MV-4-11 (cell line): ENCODE results near the gene CCL5.
A peak's percentile ranks its signal among the peaks of the same experiment; 100 is the strongest.

ENCODE experiments used
- DNase-seq: peaks from one replicate; lab custom pipeline; 2025; lab: John Stamatoyannopoulos, UW

The CCL5 gene

DNA sequence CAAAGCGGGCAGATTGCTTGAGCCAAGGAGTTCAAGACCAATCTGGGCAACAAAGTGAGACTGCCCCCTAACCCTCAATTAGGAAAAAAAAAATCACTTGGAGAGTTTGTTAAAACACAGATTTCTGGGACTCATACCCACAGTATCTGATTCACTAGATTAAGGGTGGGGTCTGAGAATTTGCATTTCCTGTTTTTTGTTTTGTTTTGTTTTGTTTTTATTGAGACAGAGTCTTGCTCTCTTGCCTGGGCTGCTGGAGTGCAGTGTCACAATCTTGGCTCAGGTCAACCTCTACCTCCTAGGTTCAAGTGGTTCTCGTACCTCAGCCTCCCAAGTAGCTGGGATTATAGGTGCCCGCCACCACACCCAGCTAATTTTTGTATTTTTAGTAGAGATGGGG lies 12.6 kb downstream of the CCL5 start:
- DNase-seq, result no peak

DNA sequence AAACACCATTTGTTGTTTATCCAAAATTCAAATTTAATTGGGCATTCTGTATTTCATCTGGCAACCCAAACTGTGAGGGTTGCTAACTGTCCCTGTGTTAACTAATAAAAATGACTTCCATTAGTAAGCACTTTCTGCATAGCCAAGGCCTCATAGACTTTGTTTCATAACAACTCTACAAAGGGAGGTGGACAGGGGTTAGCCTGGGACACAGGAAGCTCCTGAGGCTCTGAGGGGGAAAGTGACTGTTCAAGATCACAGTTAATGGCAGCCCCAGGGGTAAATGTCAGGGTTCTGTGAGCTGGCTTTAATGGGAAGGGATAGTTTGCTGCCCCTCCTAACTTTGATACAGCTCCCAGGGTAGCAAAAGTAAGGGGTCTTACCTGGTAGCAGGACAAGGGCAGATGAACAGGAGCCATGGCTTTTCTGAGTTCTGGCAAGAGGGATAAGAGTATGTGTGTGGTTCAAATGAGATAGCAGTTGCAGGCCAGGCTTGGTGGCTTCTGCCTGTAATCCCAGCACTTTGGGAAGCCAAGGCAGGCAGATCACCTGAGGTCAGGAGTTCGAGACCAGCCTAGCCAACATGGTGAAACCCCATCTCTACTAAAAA lies 13.7 kb downstream of the CCL5 start:
- DNase-seq, result no peak

DNA sequence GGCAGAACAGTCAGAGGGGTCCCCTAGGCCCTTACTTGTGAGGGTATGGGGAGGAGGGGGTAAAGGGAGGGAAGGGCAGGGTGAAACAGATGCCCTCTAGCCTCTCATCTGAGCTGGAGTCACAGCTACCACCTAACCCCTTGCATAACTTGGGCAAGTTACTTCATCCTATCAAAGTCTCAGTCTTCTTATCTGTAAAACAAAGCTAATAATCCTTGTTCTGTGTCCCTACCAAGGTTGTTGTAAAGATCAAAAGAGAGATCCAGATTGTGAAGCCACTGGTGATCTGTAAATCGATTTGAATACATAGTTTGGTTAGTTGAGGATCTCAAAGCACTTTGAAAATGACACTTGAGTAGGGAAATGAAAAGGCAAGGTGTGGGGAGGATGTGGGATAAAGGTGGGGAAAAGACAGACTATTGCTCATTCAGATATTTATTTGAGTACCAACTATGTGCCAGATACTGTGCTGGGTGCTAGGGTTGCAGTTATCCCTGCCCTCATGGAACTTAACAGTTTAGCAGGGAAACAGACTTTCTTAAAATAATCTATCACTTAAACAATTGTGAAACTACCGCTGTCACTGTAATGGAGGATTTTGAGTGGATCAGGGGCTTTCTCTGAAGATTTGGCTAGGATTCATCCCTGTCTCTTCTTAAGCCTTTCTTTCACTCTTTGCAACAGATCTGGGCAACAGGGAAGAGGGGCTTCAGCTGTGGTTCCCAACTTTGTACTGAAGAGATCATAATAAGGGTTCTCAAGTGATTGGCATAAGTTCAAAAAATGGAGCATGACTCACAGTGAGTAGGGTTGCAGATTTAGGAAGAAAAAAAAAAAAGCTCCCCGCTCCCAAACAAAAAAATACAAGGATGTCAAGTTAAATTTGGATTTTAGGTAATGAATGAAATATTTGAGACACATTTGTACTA lies 14.5 kb downstream of the CCL5 start:
- peak; percentile 16 for DNase-seq

DNA sequence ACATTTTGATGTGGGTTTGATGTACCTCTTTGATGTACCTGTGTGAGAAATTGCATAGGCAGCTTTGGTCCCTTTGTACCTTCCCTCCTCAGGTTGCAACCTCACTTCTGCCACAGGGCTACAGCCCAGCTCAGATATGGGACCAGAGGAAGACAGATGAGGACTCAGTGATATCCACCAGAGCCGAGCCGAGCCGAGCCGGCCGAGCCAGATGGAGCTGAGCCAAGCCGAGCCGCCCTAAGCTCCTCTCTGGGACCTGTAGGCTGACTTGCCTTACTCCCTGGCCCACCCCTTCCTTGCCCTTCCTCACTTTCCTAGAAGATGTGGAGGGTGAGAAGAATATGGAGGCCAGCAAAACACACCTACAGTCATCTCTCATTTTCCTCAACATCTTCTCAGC lies 15.3 kb downstream of the CCL5 start:
- DNase-seq, result no peak

DNA sequence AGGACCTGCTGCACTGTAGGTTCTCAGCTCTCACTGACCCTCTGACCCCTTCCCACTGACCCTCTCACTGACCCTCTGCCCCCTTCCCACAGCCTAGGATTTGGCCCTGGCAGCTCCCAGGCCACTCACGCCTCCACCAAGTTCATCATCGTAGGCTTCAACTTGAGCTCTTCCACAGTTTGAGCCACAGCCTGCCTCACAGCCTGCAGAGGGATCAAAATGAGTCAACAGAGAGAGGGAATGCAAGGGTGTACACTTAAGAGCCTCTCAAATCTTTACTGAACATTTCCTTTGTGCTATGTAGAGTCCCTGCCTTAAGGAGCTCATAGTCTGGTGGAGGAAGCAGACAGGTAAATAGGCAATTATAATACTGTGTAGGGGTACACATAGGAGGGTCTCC lies 23.6 kb downstream of the CCL5 start:
- DNase-seq, result no peak

DNA sequence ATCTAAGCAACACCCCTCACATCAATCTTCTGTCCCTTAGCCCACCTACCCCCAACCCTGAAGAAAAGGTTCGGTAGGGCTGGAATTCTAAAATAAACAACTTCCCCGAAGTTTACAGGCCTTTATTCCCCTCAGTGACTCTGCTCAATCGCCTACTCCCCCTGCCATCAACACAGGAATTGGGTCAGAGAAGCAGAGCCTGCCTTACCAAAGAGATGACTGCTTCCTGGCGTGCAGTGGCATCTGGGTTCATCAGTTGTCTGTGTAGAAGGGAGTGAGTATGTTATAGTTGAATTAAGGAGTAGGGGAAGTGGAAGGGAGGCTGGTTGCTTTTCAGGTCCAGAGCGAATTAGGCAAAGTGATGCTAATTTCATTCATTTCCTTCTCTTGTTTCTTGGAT lies 24.2 kb downstream of the CCL5 start:
- DNase-seq, result no peak

DNA sequence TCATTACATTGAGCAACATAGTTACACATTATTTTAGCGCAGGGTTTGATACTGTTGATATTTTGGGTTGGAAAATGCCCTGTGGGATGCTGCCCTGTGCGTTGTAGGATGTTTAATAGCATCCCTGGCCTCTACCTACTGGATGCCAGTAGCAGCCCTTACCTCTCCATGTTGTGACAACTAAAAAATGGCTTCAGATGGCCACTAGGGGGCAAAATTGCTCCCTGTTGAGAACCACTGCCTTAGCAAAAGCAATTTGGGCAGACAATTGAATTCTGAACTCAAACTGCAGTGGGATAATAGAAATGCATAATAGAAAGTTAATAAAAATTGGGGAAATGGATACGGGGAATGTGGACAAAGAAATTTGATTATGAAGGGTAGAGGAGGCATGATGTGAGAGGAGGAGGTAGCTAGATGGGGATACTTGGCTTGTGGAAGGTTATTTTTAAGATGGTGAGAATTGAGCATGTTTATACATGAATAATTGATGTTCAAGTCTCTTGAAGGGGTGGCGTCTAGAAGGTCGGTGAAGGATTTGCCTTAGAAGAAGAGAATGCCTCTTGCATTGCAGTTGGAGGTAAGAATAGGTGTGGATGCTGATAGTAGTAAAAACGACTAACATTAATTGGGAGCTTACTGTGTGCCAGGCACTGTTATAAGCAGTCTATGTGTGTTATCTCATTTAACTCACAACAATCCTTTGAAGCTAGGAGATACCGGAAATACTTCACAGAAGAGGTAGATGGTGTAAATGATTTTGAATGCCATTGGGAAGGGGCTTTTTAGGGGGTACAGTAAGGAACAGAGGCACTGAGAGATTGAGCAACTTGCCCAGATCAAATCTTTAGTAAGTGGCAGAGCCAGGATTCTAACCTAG lies 30.5 kb downstream of the CCL5 start:
- DNase-seq, result peak; percentile 62

- no peak for DNase-seq
These were observed 32.4 kb downstream of the CCL5 start for GRCh38 chr17:35847633-35848373.

GRCh38 chr17:35847006-35847405 lies 33.2 kb downstream of the CCL5 start:
- no peak for DNase-seq

- no peak for DNase-seq
These were observed 33.9 kb downstream of the CCL5 start for GRCh38 chr17:35846055-35846809.

DNA sequence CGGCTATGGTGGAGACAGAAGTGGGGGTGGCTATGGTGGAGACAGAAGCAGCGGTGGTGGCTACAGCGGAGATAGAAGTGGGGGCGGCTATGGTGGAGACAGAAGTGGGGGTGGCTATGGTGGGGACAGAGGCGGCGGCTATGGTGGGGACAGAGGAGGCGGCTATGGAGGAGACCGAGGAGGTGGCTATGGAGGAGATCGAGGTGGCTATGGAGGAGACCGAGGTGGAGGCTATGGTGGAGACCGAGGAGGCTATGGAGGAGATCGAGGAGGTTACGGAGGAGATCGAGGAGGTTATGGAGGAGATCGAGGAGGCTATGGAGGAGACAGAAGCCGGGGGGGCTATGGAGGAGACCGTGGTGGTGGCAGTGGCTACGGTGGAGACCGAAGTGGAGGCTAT lies 35.6 kb downstream of the CCL5 start:
- no peak for DNase-seq

DNA sequence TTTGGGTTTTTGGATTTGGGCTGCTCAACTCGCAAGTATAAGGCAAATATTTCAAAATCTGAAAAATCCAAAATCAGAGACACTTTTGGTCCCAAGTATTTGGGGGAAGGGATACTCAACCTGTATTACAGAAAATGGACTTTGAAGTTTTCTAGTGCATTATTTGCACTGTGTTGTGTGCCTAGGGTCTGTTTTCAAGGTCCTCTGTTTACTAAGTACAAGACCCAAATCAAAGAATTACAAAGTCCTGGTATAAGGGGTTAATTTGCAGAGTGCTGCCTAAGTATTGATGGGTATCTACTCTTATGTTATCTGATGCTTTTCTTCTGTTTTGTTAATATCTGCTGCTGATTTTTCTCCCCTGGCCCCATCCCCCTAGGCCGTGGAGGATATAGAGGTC lies 36.5 kb downstream of the CCL5 start:
- no peak for DNase-seq

DNA sequence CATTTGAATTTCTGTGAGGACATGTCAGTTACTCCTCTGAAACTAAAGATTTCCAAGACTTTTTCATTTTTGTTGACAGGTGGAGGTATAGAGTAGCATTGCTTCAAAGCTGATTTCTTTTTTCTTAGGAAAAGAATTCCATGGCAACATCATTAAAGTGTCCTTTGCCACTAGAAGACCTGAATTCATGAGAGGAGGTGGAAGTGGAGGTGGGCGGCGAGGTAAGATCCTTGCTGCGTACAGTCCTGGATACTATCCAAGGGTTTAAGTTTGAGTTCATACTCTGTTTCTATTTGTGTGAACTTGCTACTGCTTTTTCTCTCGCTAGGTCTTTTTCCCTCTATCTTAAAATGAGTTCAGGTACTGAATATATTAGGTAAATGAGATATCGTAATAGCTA lies 37.9 kb downstream of the CCL5 start:
- DNase-seq, result no peak

GRCh38 chr17:35841505-35841904 lies 38.7 kb downstream of the CCL5 start:
- DNase-seq, result no peak

GRCh38 chr17:35841101-35841500 lies 39.1 kb downstream of the CCL5 start:
- DNase-seq, result no peak

- DNase-seq, result no peak
These were observed 55.0 kb downstream of the CCL5 start for GRCh38 chr17:35825206-35825605.
